ACC112 (cell line): ENCODE data around the gene JAKMIP1.

Experiments
- H2AFZ ChIP-seq: fragments of 200-600 bp; sonication (generic); one replicate; pipeline ENCODE4 v1.6.0; 2017; ENCODE audit warnings: antibody characterized with exemption, low read length; ENCODE audit not compliant: unreplicated experiment
- H3K27ac ChIP-seq: fragments of 200-600 bp; sonication (generic); 2 replicates; pipeline ENCODE4 v1.5.1; 2014; ENCODE audit warnings: low read depth, mild to moderate bottlenecking, antibody characterized with exemption, low read length, moderate library complexity
- H3K27me3 ChIP-seq: fragments of 200-600 bp; sonication (generic); 2 replicates; pipeline ENCODE4 v1.6.1; 2014; ENCODE audit warnings: mild to moderate bottlenecking, antibody characterized with exemption, low read length, moderate library complexity, mixed read lengths; ENCODE audit not compliant: insufficient read depth
- H3K36me3 ChIP-seq: fragments of 200-600 bp; sonication (generic); 2 replicates; pipeline ENCODE4 v1.6.1; 2016; ENCODE audit warnings: mild to moderate bottlenecking, antibody characterized with exemption, low read length, moderate library complexity, mixed read lengths; ENCODE audit not compliant: insufficient read depth
- H3K4me1 ChIP-seq: fragments of 200-600 bp; sonication (generic); one replicate; pipeline ENCODE4 v1.6.1; 2016; ENCODE audit warnings: low read length, mixed read lengths; ENCODE audit not compliant: insufficient read depth, unreplicated experiment, control insufficient read depth
- H3K4me3 ChIP-seq: fragments of 200-600 bp; sonication (generic); 2 replicates; pipeline ENCODE4 v1.5.1; 2014; ENCODE audit warnings: mild to moderate bottlenecking, low read depth, low read length
- H3K79me2 ChIP-seq: fragments of 200-600 bp; sonication (generic); one replicate; pipeline ENCODE4 v1.6.0; 2016; ENCODE audit warnings: low read length; ENCODE audit not compliant: control insufficient read depth, unreplicated experiment, insufficient read depth

The JAKMIP1 gene

GRCh38 chr4:6235901-6236640 is 35.7 kb upstream of the JAKMIP1 start:
- H3K4me1 ChIP-seq = no peaks in the 10 kb centered on the region
- H3K27ac ChIP-seq = no peak overlapping the region
- no peak overlapping the region for H2AFZ ChIP-seq
- H3K4me3 ChIP-seq = no peak overlapping the region
- no peaks in the 10 kb centered on the region for H3K36me3 ChIP-seq
- no peaks in the 10 kb centered on the region for H3K79me2 ChIP-seq
- H3K27me3 ChIP-seq = peaks cover 69% of the 10 kb centered on the region

DNA sequence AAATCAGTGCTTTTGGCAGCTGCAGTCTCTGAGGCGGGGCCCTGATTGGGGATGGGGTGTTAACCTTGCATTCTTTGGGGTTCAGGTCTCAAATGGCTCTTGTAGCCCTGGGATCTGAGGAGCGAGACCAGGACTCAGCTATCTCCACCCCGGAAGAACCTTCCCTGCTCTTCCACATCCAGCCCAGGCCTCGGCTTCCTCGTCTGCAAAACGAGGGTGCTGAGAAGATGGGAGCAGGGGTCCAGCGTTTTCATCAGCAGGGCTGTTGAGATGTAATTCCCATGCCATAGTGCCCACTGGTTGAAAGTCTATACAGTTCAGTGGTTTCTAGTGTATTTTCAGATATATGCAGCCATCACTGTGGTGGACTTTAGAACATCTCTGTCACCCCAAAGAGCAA is 34.7 kb upstream of the JAKMIP1 start:
- Histone ChIP-seq H3K27me3 (peaks cover 63% of the 10 kb centered on the region), H3K27ac (no peak overlapping the region), H3K4me3 (no peak overlapping the region), H3K36me3 (no peaks in the 10 kb centered on the region), H2AFZ (no peak overlapping the region), H3K79me2 (no peaks in the 10 kb centered on the region), H3K4me1 (no peaks in the 10 kb centered on the region)

GRCh38 chr4:6233929-6234328 is 33.6 kb upstream of the JAKMIP1 start:
- Histone ChIP-seq H3K79me2 (no peaks in the 10 kb centered on the region), H3K27me3 (peaks cover 57% of the 10 kb centered on the region), H3K27ac (no peak overlapping the region), H2AFZ (no peak overlapping the region), H3K4me3 (no peak overlapping the region), H3K36me3 (no peaks in the 10 kb centered on the region), H3K4me1 (no peaks in the 10 kb centered on the region)

DNA sequence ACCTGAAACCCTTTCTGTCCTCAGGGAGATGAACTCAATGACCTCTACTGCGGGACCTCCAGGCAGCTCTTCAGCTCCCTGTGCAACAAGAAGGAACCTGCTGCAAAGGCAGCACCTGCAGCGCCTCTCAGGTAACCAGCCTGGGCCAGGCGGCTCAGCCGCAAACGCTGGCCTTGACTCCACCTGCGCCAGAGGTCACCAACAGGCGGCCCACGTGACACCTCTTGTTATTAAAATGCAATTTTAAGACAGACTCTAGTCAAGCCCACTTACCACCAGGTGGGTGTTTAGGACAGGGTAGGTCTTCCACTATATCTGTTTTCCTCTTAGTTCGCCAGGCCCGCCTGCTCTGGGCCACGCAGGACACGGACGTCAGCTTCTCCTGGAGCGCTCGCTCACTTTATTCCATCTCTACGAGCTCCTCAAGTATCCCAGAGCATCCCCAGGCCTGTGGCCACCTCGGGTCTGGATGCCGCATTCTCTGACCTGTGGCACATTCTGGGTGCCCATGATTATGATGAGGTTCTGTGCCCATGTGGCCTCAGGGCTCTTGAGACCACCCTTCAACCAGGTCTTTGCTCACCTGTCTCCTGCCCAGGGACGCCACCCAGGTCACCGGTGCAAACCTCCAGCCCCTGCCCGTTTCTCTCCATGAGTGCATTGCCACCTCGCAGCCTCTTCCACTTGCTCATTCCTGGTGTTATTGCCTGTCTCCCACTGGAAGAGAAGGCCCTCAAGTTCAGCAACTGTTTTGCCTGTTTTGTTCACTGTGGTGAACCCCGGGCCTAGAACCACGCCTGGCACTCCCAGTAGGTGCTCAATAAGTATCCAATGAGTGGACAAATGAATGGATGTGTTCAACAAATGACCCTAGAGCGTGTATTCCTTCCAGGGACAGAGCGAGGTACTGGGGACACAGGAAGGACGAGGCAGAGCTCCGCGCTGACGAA is 32.8 kb upstream of the JAKMIP1 start:
- H3K4me1 ChIP-seq = no peaks in the 10 kb centered on the region
- no peaks in the 10 kb centered on the region for H3K36me3 ChIP-seq
- no peak overlapping the region for H3K27ac ChIP-seq
- H3K79me2 ChIP-seq = no peaks in the 10 kb centered on the region
- H3K4me3 ChIP-seq = no peak overlapping the region
- no peak overlapping the region for H2AFZ ChIP-seq
- H3K27me3 ChIP-seq = peaks cover 63% of the 10 kb centered on the region

- Histone ChIP-seq H3K79me2 (no peaks in the 10 kb centered on the region), H3K27me3 (peaks cover 61% of the 10 kb centered on the region), H3K4me3 (no peak overlapping the region), H3K27ac (no peak overlapping the region), H2AFZ (no peak overlapping the region), H3K36me3 (no peaks in the 10 kb centered on the region), H3K4me1 (no peaks in the 10 kb centered on the region)
These were observed 31.4 kb upstream of the JAKMIP1 start for GRCh38 chr4:6231663-6232165.

GRCh38 chr4:6230827-6231662 is 30.7 kb upstream of the JAKMIP1 start:
- Histone ChIP-seq H3K27ac (no peak overlapping the region), H3K27me3 (peaks cover 60% of the 10 kb centered on the region), H3K36me3 (no peaks in the 10 kb centered on the region), H3K4me3 (no peak overlapping the region), H3K79me2 (no peaks in the 10 kb centered on the region), H2AFZ (no peak overlapping the region), H3K4me1 (no peaks in the 10 kb centered on the region)

DNA sequence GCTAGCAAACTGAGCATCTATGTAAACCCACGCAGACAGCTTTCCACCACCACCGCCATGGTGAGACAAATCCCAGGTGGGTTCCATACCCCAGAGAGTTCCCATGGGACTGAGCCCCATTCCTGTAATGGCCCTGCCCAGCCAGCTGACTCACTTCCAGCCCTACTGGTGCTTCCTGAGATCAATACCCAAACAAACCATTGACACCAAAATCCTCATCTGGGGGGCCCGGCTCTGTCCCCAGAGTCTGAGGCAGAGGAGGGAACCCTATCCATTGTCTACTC is 30.1 kb upstream of the JAKMIP1 start:
- no peaks in the 10 kb centered on the region for H3K79me2 ChIP-seq
- H3K4me3 ChIP-seq = no peak overlapping the region
- H3K4me1 ChIP-seq = no peaks in the 10 kb centered on the region

DNA sequence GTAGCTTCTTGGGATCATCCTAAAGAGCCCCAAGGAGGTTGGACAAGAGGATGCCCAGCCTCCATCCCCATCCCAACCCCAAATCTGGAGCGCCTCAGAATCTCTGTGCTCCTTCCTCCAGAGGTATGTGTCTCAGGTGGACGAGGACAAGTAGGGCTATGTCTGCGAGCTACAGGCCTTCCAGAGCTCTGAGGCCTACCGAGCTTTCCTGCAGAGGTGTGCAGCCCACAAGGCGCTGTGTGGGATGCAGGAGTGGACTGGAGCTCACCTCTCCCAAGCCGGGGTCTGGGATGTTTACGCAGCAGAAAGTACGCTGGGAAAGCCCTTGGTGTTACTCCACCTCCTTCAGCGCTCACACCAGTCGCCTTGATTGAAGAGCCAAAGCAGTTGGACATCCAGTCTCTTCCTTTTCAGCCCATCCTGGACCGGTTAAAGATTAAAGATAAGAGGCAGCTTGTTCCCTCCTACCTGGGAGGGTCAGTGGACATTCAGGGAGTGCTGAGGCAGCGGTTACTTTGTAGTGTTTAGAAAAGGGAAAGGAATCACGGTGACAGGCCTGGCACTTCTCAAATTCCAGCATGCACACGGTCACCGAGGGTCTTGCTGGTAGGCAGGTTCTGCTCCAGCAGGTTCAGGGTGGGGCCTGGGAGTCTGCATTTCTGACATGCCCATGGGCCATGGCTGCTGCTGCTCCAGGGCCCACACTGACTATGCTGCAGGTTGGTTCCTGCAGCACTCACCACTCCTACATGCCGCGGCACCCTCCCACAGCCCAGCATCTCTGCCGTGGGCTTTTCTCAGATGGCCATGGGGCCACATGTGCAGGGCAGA is 29.5 kb upstream of the JAKMIP1 start:
- Histone ChIP-seq H3K27ac (no peak overlapping the region), H3K4me1 (no peaks in the 10 kb centered on the region)

More for the DNA sequence above, 30.1 kb upstream of the JAKMIP1 start:
- Histone ChIP-seq H2AFZ (no peak overlapping the region), H3K27ac (no peak overlapping the region), H3K27me3 (peaks cover 60% of the 10 kb centered on the region), H3K36me3 (no peaks in the 10 kb centered on the region)

GRCh38 chr4:6229095-6229494 is 28.7 kb upstream of the JAKMIP1 start:
- Histone ChIP-seq H3K4me1 (no peaks in the 10 kb centered on the region), H2AFZ (no peak overlapping the region), H3K36me3 (no peaks in the 10 kb centered on the region), H3K27ac (no peak overlapping the region), H3K79me2 (no peaks in the 10 kb centered on the region), H3K4me3 (no peak overlapping the region), H3K27me3 (peaks cover 56% of the 10 kb centered on the region)

More for the DNA sequence above, 29.5 kb upstream of the JAKMIP1 start:
- peaks cover 59% of the 10 kb centered on the region for H3K27me3 ChIP-seq
- H2AFZ ChIP-seq = no peak overlapping the region
- no peak overlapping the region for H3K4me3 ChIP-seq
- H3K36me3 ChIP-seq = no peaks in the 10 kb centered on the region
- no peaks in the 10 kb centered on the region for H3K79me2 ChIP-seq
